K562 (cell line): Measurements from ENCODE around the gene AGPAT4. TPM values are rescaled to one million over a fixed set of nuclear protein-coding genes. Genes with fewer than 3 reads are reported as not detected.

Source experiments
- CBX3 ChIP-seq, 2 experiments: IDR thresholded peaks; 1 replicate in 1 of 2; 2 replicates in 1 of 2; pipeline ENCODE4 v1.6.1; 2012; ENCODE audit warnings: inconsistent platforms in 2 of 2, low read length in 2 of 2, borderline replicate concordance in 1 of 2, control low read depth in 1 of 2
- HNRNPK ChIP-seq: fragments of 200-400 bp; formaldehyde crosslinking; IDR thresholded peaks from one replicate; pipeline ENCODE4 v1.6.1; 2018; ENCODE audit warnings: mild to moderate bottlenecking, low read depth, low read length; ENCODE audit not compliant: poor library complexity, severe bottlenecking
- PCBP2 ChIP-seq: fragments of 200-400 bp; formaldehyde crosslinking; IDR thresholded peaks from 2 replicates; pipeline ENCODE4 v1.6.1; 2018; ENCODE audit warnings: low read length, low read depth, mild to moderate bottlenecking, moderate library complexity; ENCODE audit not compliant: poor library complexity, severe bottlenecking
- TGIF2 ChIP-seq: sonication (generic); formaldehyde crosslinking; IDR thresholded peaks from 2 replicates; pipeline ENCODE4 v1.8.1; 2022; ENCODE audit warnings: mild to moderate bottlenecking, missing genetic modification reagents, moderate library complexity
- TRIM28 ChIP-seq: fragments of 450-650 bp; IDR thresholded peaks from 2 replicates; pipeline ENCODE4 v1.6.1; 2017
- XRCC5 ChIP-seq: fragments of 200-400 bp; formaldehyde crosslinking; IDR thresholded peaks from 2 replicates; pipeline ENCODE4 v1.6.1; 2017; ENCODE audit warnings: low read depth, mild to moderate bottlenecking, low read length
- YBX1 ChIP-seq: fragments of 450-650 bp; IDR thresholded peaks from 2 replicates; pipeline ENCODE4 v1.7.1; 2016; ENCODE audit warnings: mild to moderate bottlenecking
- ZC3H8 ChIP-seq: fragments of 450-650 bp; IDR thresholded peaks from 2 replicates; pipeline ENCODE4 v1.6.1; 2017
- ZKSCAN8 ChIP-seq: fragments of 200-800 bp; sonication (Bioruptor generic); IDR thresholded peaks from 2 replicates; pipeline ENCODE4 v1.6.1; 2016; ENCODE audit warnings: missing genetic modification characterization, missing compliant biosample characterization
- ZNF121 ChIP-seq: sonication (generic); formaldehyde crosslinking; conservative IDR thresholded peaks from 2 replicates; pipeline ENCODE4 v1.8.0; 2022; ENCODE audit warnings: missing genetic modification reagents
- ZNF24 ChIP-seq: fragments of 450-650 bp; IDR thresholded peaks from 2 replicates; pipeline ENCODE4 v1.6.1; 2016
- ZNF431 ChIP-seq: sonication (generic); formaldehyde crosslinking; IDR thresholded peaks from 2 replicates; pipeline ENCODE4 v1.8.0; 2022; ENCODE audit warnings: mild to moderate bottlenecking, missing genetic modification reagents
- ZNF668 ChIP-seq: fragments of 250-450 bp; sonication (Bioruptor Pico); IDR thresholded peaks from 2 replicates; pipeline ENCODE4 v1.8.0; 2022; ENCODE audit warnings: mild to moderate bottlenecking, inconsistent platforms
- ZNF76 ChIP-seq: fragments of 250-450 bp; sonication (Bioruptor Pico); IDR thresholded peaks from 2 replicates; pipeline ENCODE4 v1.4.0; 2020; ENCODE audit warnings: mild to moderate bottlenecking, moderate library complexity, borderline replicate concordance
- ZNF778 ChIP-seq: fragments of 450-650 bp; formaldehyde crosslinking; IDR thresholded peaks from 2 replicates; pipeline ENCODE4 v1.4.0; 2020; ENCODE audit warnings: mild to moderate bottlenecking, moderate library complexity
- polyA plus RNA-seq, 8 experiments: library from polyadenylated mRNA; depleted of rRNA in 4 of 8; stranded (reverse) in 5 of 8; unstranded in 3 of 8; fragments of >200 nt; fragmentation: Nextera tagmentation in 2 of 8; fragmentation: Illumina TruSeq in 1 of 8; extraction: Ambion mirVana in 2 of 8; extraction: Trizol in 1 of 8; gene quantifications; 2 replicates each; pipeline versions ENCODE4 v1.2.1 to v1.2.3, GENCODE V29; 2011 to 2014; ENCODE audit warnings: inconsistent platforms in 1 of 8, missing spikeins in 1 of 8
- total RNA-seq, 7 experiments: library from RNA; depleted of rRNA in 6 of 7; stranded (reverse); fragments of >200 nt in 6 of 7; fragmentation: Illumina TruSeq in 2 of 7; extraction: Trizol in 2 of 7; gene quantifications; 2 replicates each; pipeline versions ENCODE4 v1.2.1 to v1.2.3, GENCODE V29; 2011 to 2021; ENCODE audit warnings: low replicate concordance in 1 of 7
- TF ChIP-seq, protein P1 (sequence below): fragments of 250-450 bp; sonication (Bioruptor Pico); IDR thresholded peaks from 2 replicates; pipeline ENCODE4 v1.9.0; 2021; ENCODE audit warnings: mild to moderate bottlenecking
- TF ChIP-seq, protein P2 (sequence below): fragments of 250-450 bp; sonication (Bioruptor Pico); IDR thresholded peaks from 2 replicates; pipeline ENCODE4 v1.5.0; 2021; ENCODE audit warnings: mild to moderate bottlenecking, moderate library complexity
- TF ChIP-seq, protein P3 (sequence below): fragments of 450-650 bp; IDR thresholded peaks from 2 replicates; pipeline ENCODE4 v1.6.1; 2016; ENCODE audit warnings: borderline replicate concordance
- TF ChIP-seq, protein P4 (sequence below), 2 experiments: IDR thresholded peaks in 1 of 2; conservative IDR thresholded peaks in 1 of 2; 2 replicates each; pipeline ENCODE4 v1.6.1; 2016; ENCODE audit warnings: low read depth in 2 of 2, mild to moderate bottlenecking in 1 of 2, missing compliant biosample characterization in 1 of 2, missing genetic modification characterization in 1 of 2, moderate library complexity in 1 of 2

Gene AGPAT4
- total and polyA plus RNA-seq, 9 of the 15 experiments (the other 6 are each of a cell fraction or from before 2014, with no cell fraction given) = 2.2 to 15.0 (median 5.7) TPM

DNA sequence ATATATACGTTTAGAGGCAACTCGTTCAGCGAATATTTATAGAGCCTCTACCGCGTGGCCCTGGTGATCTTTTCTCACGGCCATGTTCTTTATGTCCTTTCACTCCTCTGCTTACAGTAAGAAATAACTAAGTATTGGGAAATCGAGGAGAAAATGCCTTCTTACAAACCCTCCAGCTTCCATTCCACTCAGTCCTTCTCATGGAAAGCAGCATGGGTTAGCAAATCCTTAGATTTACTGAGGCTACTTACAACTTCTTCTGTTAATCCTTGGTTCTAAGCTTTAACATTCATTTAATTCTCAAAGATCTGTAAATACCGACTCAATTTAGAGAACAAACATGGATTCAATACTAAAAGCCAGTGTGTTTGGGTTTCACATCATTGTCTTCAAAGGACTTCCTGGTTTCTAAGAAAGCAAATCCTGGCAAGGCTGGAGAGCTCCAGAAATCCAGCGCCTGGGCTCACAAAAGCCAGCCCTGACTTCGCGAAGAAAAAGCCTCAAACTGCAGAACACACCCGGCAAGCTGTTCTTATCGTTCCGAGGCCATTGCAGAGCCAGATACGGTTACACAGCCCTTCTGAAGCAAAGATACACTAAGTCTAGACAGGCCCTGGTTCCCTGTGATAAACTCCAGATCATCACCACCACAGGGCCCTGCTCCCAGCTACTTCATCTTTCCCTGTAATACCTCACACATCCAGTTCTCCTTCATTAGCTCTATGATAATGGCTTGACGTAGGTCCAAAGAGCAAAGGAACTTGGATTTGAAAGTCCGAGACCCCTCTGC lies 19.2 kb downstream of the AGPAT4 start (continued):
- TF ChIP-seq TGIF2 (CRISPR knock-in tag) (no peak), HNRNPK (no peak), ZNF778 (CRISPR knock-in tag) (no peak), XRCC5 (no peak), ZNF24 (peak; percentile 93), ZC3H8 (no peak), ZNF121 (CRISPR knock-in tag) (no peak), ZNF76 (CRISPR knock-in tag) (no peak), ZNF668 (peak; percentile 51; the same call in 1 of the 2 replicates), PCBP2 (no peak), CBX3 (IDR thresholded peaks at IDR 0.05; ENCODE audit: borderline replicate concordance in 1 of 2, low read length in 2 of 2) (peak in 1 of 2 experiments; percentile 97; a peak in 2 of 3 replicates), ZKSCAN8 (peak; percentile 91), ZNF431 (peak; percentile 87), TRIM28 (0 out of 2 replicates have a peak, but pooled peaks have one; percentile 64), YBX1 (no peak)
- TF ChIP-seq, protein P1, sequence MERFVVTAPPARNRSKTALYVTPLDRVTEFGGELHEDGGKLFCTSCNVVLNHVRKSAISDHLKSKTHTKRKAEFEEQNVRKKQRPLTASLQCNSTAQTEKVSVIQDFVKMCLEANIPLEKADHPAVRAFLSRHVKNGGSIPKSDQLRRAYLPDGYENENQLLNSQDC = no peak
- TF ChIP-seq, protein P2, sequence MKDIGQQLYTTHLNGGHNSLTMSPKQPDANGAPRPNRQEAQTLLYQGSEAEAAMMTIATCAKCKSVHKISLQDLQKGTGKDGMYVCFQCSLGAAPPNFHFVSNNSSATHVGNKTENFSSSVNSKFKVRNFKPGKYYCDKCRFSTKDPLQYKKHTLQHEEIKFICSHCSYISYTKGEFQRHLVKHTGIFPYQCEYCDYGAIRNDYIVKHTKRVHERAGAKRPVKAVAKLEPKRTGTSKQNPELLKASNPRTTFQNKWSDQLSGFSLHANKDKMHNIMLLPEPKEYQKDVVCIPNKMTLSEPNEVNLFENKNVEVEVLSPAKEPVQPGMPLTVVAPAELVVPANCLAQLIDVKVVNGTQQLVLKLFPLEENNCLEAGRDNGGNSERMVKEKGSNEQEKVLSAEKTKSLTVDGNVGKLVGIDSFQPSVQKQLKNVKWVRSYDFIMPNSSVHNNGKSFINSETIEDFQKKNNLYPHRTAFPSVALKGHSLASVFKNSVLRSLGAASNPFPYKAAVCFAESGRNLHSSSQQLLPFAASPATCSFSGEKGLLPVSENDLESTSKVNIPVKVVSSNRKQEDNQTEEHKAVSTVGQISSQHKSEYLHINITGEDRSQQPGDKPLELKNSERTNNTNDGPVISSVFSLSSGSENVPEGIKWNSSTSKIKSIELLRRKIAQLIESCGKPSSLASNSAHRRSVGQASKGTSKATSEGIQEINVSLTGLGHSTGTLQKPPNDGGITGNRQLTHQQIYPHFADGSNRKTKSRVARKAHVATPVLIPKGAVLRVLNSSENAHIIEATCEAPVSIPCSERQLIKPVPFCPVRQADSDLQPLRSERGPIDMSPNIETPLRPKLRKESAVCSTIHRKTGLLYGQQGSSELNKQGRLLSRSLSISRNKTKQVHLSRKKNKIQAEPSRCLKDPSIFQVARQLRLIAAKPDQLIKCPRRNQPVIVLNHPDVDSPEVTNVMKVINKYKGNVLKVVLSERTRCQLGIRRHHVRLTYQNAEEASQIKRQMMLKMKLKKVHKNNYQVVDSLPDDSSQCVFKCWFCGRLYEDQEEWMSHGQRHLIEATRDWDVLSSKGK (CRISPR knock-in tag) = no peak
- TF ChIP-seq, protein P3, sequence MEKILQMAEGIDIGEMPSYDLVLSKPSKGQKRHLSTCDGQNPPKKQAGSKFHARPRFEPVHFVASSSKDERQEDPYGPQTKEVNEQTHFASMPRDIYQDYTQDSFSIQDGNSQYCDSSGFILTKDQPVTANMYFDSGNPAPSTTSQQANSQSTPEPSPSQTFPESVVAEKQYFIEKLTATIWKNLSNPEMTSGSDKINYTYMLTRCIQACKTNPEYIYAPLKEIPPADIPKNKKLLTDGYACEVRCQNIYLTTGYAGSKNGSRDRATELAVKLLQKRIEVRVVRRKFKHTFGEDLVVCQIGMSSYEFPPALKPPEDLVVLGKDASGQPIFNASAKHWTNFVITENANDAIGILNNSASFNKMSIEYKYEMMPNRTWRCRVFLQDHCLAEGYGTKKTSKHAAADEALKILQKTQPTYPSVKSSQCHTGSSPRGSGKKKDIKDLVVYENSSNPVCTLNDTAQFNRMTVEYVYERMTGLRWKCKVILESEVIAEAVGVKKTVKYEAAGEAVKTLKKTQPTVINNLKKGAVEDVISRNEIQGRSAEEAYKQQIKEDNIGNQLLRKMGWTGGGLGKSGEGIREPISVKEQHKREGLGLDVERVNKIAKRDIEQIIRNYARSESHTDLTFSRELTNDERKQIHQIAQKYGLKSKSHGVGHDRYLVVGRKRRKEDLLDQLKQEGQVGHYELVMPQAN = no peak
- TF ChIP-seq, protein P4, sequence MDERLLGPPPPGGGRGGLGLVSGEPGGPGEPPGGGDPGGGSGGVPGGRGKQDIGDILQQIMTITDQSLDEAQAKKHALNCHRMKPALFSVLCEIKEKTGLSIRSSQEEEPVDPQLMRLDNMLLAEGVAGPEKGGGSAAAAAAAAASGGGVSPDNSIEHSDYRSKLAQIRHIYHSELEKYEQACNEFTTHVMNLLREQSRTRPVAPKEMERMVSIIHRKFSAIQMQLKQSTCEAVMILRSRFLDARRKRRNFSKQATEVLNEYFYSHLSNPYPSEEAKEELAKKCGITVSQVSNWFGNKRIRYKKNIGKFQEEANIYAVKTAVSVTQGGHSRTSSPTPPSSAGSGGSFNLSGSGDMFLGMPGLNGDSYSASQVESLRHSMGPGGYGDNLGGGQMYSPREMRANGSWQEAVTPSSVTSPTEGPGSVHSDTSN (CRISPR knock-in tag; IDR thresholded peaks at IDR 0.05; ENCODE audit: low read depth) = no peak
- TF ChIP-seq, protein P4 (tag; conservative IDR thresholded peaks at IDR 0.05; ENCODE audit: low read depth) = no peak
